Osteoblast (primary cell): ENCODE measurements around the gene VILL. TPM values are rescaled to one million over a fixed set of nuclear protein-coding genes. Genes with fewer than 3 reads are reported as not detected.
A peak's percentile ranks its signal among the peaks of the same experiment; 100 is the strongest.

Experiments used
- DNase-seq: peaks from one replicate; pipeline ENCODE4 v3.0.0; 2011; ENCODE audit warnings: low spot score, mixed read lengths; ENCODE audit not compliant: insufficient read length; ENCODE audit errors: missing footprints
- H2AFZ ChIP-seq: 2 replicates; pipeline ENCODE4 v1.6.0; 2011; ENCODE audit warnings: mild to moderate bottlenecking, low read length
- H3K27ac ChIP-seq: 2 replicates; pipeline ENCODE4 v1.5.1; 2011; ENCODE audit warnings: mild to moderate bottlenecking, low read depth, low read length, moderate library complexity
- H3K27me3 ChIP-seq: 2 replicates; pipeline ENCODE4 v1.6.0; 2012; ENCODE audit warnings: mild to moderate bottlenecking, control low read depth, inconsistent platforms, low read length, moderate library complexity; ENCODE audit not compliant: insufficient read depth
- H3K36me3 ChIP-seq: 2 replicates; pipeline ENCODE4 v1.5.1; 2011; ENCODE audit warnings: mild to moderate bottlenecking, low read length, control low read depth, moderate library complexity; ENCODE audit not compliant: insufficient read depth
- H3K4me1 ChIP-seq: 2 replicates; pipeline ENCODE4 v1.5.1; 2011; ENCODE audit warnings: mild to moderate bottlenecking, low read length, control low read depth, moderate library complexity; ENCODE audit not compliant: insufficient read depth
- H3K4me2 ChIP-seq: 2 replicates; pipeline ENCODE4 v1.6.0; 2011; ENCODE audit warnings: mild to moderate bottlenecking, low read length; ENCODE audit not compliant: insufficient read depth
- H3K4me3 ChIP-seq: fragments of 200-600 bp; sonication (generic); 3 replicates; pipeline ENCODE4 v1.5.1; 2012; ENCODE audit warnings: mild to moderate bottlenecking, low read length, inconsistent platforms; ENCODE audit not compliant: insufficient read depth
- H3K79me2 ChIP-seq: 2 replicates; pipeline ENCODE4 v1.6.0; 2012; ENCODE audit warnings: mild to moderate bottlenecking, low read length, control low read depth, inconsistent platforms; ENCODE audit not compliant: insufficient read depth
- H3K9me3 ChIP-seq: 2 replicates; pipeline ENCODE4 v1.5.1; 2011; ENCODE audit warnings: low read depth, low read length, control low read depth
- H4K20me1 ChIP-seq: 2 replicates; pipeline ENCODE4 v1.6.0; 2012; ENCODE audit warnings: mild to moderate bottlenecking, low read length, control low read depth; ENCODE audit not compliant: insufficient read depth
- total RNA-seq: library from RNA; depleted of rRNA; stranded (reverse); fragments of >200 nt; gene quantifications from 2 replicates; pipeline ENCODE4 v1.2.3, GENCODE V29; 2012
- TF ChIP-seq, protein P1 (sequence below): IDR thresholded peaks from 2 replicates; pipeline ENCODE4 v1.5.1; 2011; ENCODE audit warnings: mild to moderate bottlenecking, low read depth, low read length, moderate library complexity; ENCODE audit errors: extremely low read depth

The VILL gene
- total RNA-seq, 1 donor, result 7.6 TPM

DNA sequence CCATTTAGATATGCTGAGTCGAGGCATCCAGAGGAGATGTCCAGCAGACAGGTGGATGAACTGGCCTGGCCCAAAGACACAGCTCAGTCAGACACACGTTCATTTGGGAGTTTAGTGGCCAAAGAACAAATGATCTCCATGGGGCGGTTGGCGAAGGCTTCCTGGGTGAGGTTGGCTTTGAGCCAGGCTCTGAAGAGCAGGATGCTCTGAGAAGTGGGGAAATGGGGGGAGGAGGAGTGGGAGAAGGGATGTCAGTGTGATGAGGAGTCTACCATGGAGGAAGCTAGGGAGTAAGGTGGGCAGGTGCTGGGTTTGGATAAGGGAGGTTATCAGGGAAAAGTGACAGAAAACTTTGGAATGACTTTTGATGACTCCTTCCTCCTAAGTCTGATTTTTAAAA is 47.5 kb upstream of the VILL start:
- DNase-seq, result no peak
- Histone ChIP-seq H3K4me1 (peaks cover 26% of the 10 kb centered on the region), H4K20me1 (no peaks in the 10 kb centered on the region), H3K9me3 (no peaks in the 10 kb centered on the region), H3K4me2 (no peak overlapping the region), H3K27me3 (no peaks in the 10 kb centered on the region), H3K36me3 (no peaks in the 10 kb centered on the region), H2AFZ (no peak overlapping the region), H3K79me2 (peaks cover 31% of the 10 kb centered on the region), H3K27ac (no peak overlapping the region), H3K4me3 (no peak overlapping the region)
- TF ChIP-seq, protein P1, sequence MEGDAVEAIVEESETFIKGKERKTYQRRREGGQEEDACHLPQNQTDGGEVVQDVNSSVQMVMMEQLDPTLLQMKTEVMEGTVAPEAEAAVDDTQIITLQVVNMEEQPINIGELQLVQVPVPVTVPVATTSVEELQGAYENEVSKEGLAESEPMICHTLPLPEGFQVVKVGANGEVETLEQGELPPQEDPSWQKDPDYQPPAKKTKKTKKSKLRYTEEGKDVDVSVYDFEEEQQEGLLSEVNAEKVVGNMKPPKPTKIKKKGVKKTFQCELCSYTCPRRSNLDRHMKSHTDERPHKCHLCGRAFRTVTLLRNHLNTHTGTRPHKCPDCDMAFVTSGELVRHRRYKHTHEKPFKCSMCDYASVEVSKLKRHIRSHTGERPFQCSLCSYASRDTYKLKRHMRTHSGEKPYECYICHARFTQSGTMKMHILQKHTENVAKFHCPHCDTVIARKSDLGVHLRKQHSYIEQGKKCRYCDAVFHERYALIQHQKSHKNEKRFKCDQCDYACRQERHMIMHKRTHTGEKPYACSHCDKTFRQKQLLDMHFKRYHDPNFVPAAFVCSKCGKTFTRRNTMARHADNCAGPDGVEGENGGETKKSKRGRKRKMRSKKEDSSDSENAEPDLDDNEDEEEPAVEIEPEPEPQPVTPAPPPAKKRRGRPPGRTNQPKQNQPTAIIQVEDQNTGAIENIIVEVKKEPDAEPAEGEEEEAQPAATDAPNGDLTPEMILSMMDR, result no peak

DNA sequence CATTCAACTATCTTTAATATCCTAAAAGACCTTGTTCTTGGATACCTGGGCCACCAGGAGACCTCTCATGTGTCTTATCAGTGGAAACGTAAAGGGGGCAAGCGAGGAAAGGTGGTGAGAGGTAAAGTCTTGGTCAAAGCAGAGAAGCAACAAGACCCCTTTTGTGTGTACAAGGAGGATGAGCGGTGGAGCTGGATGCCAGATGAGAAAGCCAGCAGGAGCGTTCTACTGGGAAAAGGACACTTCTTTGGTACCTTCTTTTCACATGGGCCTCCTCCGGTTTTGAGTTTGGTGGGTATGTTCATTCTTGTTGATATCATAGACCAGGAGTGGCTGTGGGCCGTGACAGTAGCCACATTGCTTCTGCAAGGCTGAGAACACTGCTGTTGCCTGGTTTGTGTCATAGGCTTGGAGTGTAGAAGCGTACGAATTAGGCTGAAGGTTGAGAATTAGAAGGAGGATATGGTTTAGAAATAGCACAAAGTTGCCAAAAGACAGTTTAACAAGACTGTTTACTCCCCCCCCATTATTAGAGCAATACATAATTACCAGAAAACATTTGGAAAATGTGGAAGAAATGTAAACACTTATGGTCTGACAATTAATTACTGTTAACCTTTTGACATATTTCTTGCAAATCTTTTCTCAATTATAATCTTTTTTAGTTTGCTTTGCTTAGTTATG is 46.8 kb upstream of the VILL start:
- no peak for DNase-seq
- Histone ChIP-seq H3K4me1 (peaks cover 23% of the 10 kb centered on the region), H4K20me1 (no peaks in the 10 kb centered on the region), H3K27ac (no peak overlapping the region), H3K79me2 (peaks cover 27% of the 10 kb centered on the region), H3K36me3 (no peaks in the 10 kb centered on the region), H3K9me3 (no peaks in the 10 kb centered on the region), H3K4me2 (no peak overlapping the region), H3K4me3 (no peak overlapping the region), H2AFZ (no peak overlapping the region), H3K27me3 (no peaks in the 10 kb centered on the region)
- TF ChIP-seq, protein P1, result no peak

DNA sequence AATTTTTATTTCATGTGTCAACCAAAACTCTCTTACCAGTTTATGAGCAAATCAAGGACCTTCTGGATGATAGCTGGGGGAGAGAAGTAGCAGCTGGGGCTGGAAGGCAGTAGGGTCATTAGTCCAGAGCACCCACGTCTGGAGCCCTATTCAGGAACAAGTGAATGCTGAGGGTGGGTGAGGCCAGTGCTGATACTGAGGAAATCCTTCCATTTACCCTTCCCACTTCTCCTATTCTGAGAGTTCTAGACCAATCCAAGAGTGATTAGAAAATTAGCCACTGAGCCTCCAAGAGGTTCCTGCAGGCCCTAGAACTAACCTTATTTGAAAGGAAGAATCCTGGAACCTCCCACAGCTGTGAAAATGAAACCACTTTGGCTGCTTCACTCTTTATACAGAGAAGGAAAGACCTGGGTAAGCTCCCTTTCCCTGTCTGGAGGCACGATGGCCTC is 46.2 kb upstream of the VILL start:
- H3K9me3 ChIP-seq, result no peaks in the 10 kb centered on the region
- H3K4me3 ChIP-seq, result no peak overlapping the region
- peak overlapping the region; percentile 37 for H3K4me2 ChIP-seq
- no peaks in the 10 kb centered on the region for H4K20me1 ChIP-seq
- no peak for DNase-seq
- no peak overlapping the region for H3K27ac ChIP-seq
- peaks cover 26% of the 10 kb centered on the region for H3K4me1 ChIP-seq
- H3K27me3 ChIP-seq, result no peaks in the 10 kb centered on the region
- peaks cover 22% of the 10 kb centered on the region for H3K79me2 ChIP-seq
- no peak overlapping the region for H2AFZ ChIP-seq
- no peaks in the 10 kb centered on the region for H3K36me3 ChIP-seq
- TF ChIP-seq, protein P1, result no peak

DNA sequence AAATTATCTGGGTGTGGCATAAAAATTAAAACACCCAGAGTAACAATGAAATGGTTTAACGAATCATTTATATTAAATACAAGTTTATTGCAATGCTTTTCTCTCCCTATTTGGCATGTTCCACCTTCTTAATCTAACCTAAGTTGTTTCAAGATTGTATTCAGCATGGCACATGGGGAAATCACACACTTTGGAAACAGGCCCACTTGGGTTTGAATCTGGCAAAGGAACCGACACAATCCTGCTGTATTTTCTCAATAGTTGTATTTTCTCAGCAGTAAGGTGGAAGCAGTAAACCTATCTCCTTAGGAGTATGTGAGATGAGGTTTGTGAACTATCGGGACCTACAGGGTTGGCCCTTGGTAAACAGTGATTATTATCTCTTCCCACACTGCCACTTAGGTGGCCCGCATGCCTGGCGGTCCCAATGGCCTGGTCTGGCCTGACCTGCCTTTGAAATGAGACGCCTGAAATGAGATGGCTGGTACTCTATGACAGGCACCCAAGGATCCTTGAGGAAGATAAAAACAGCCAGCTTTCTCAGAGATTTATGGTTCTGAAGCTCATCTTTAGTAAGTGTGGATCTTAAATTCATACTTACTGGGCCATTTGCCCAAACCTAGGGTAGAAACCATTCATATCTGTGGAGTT is 45.3 kb upstream of the VILL start:
- Histone ChIP-seq H3K9me3 (no peaks in the 10 kb centered on the region), H3K4me1 (peaks cover 35% of the 10 kb centered on the region), H3K36me3 (no peaks in the 10 kb centered on the region), H3K27me3 (no peaks in the 10 kb centered on the region), H3K4me2 (no peak overlapping the region), H3K27ac (no peak overlapping the region), H4K20me1 (no peaks in the 10 kb centered on the region), H3K79me2 (peaks cover 19% of the 10 kb centered on the region), H2AFZ (no peak overlapping the region), H3K4me3 (no peak overlapping the region)
- TF ChIP-seq, protein P1, result no peak
- DNase-seq, result no peak
